Measurements from ENCODE around the gene BCAS4. TPM values are rescaled to one million over a fixed set of nuclear protein-coding genes. Genes with fewer than 3 reads are reported as not detected.

The BCAS4 gene
- total RNA-seq, 1 donor from 2014 or later, result 46.7 TPM

DNA sequence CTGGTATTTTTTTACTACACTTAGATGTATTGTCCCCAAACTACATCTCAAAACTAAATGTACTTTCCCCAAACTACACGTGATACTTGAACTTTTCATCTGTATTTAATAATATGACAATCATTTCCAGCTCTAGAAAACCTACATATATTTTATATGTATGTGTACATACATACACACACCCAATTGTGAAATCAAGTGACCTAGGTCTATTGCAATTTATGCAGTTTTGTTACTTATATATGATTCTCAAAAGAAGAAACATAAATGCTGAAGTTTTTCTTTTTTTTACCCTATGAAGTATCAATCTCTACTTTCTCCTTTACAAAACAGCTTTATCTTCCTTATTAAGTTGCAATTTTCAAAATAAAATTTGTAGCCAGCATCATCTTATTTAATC lies 131.7 kb downstream of the BCAS4 start:
- TF ChIP-seq, protein P1, sequence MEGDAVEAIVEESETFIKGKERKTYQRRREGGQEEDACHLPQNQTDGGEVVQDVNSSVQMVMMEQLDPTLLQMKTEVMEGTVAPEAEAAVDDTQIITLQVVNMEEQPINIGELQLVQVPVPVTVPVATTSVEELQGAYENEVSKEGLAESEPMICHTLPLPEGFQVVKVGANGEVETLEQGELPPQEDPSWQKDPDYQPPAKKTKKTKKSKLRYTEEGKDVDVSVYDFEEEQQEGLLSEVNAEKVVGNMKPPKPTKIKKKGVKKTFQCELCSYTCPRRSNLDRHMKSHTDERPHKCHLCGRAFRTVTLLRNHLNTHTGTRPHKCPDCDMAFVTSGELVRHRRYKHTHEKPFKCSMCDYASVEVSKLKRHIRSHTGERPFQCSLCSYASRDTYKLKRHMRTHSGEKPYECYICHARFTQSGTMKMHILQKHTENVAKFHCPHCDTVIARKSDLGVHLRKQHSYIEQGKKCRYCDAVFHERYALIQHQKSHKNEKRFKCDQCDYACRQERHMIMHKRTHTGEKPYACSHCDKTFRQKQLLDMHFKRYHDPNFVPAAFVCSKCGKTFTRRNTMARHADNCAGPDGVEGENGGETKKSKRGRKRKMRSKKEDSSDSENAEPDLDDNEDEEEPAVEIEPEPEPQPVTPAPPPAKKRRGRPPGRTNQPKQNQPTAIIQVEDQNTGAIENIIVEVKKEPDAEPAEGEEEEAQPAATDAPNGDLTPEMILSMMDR (IDR thresholded peaks at IDR 0.05), result no peak
- intact Hi-C loops (cut with micrococcal nuclease), result loop anchor here (5.0 kb wide), 1 partner anchor 34 kb away; no protein-coding TSS in a partner anchor
- ATAC-seq (ENCODE audit: low read depth) (no peak), DNase-seq (no peak)
- ChIA-PET POLR2A (interaction anchor here (1.7 kb wide), 1 partner anchor 136 kb away, joined by 6 read pairs; no protein-coding TSS in a partner anchor), CTCF (interaction anchor here (0.6 to 9.0 kb wide), 3 partner anchors 12 to 133 kb away, joined by 3 to 231 read pairs (median 6); partner anchors contain the start of gene BCAS4)
- Mint-ChIP-seq H3K9me3 (no peaks in the 10 kb centered on the region), H3K27me3 (no peaks in the 10 kb centered on the region), H3K27ac (peak overlapping the region; percentile 24), H3K4me3 (no peak overlapping the region), H3K4me1 (peaks cover 74% of the 10 kb centered on the region), H3K36me3 (ENCODE audit: low read depth) (peaks cover 62% of the 10 kb centered on the region)

Other genes with a start within 250 kb of the BCAS4 start
- not detected in 2 replicates for gene RIPOR3, start 103.5 kb upstream of the BCAS4 start, total RNA-seq
- gene PARD6B, start 63.5 kb upstream of the BCAS4 start, total RNA-seq, result 3.8 and 5.7 TPM in 2 replicates
- 89.4 and 99.3 TPM in 2 replicates for gene ADNP, start 136.4 kb downstream of the BCAS4 start, total RNA-seq
- 39.8 and 41.2 TPM in 2 replicates for gene DPM1, start 163.5 kb downstream of the BCAS4 start, total RNA-seq
- 7.5 and 8.1 TPM in 2 replicates for gene MOCS3, start 163.8 kb downstream of the BCAS4 start, total RNA-seq
- gene KCNG1, start 228.0 kb downstream of the BCAS4 start, total RNA-seq, result 7.2 and 7.4 TPM in 2 replicates